Neural cell (in vitro differentiated cells): Measurements from ENCODE around the gene CLC. TPM values are rescaled to one million over a fixed set of nuclear protein-coding genes. Genes with fewer than 3 reads are reported as not detected.

ENCODE experiments used
- H2AFZ ChIP-seq: fragments of 200-600, 300-800 bp; sonication (generic), shearing (Covaris generic); 2 replicates; pipeline ENCODE4 v1.6.0; 2014; ENCODE audit warnings: low read depth, mild to moderate bottlenecking, antibody characterized with exemption, low read length, moderate library complexity
- H3F3A ChIP-seq: fragments of 200-600 bp; shearing (Covaris generic); 2 replicates; pipeline ENCODE4 v1.6.1; 2016; ENCODE audit warnings: mild to moderate bottlenecking, moderate library complexity, mixed read lengths, antibody characterized with exemption, low read length; ENCODE audit not compliant: insufficient read depth, poor library complexity, severe bottlenecking
- H3K27ac ChIP-seq: fragments of 200-600, 300-800 bp; sonication (generic), shearing (Covaris generic); 2 replicates; pipeline ENCODE4 v1.5.1; 2014; ENCODE audit warnings: mild to moderate bottlenecking, low read length, moderate library complexity
- H3K27me3 ChIP-seq: fragments of 300-800, 200-600 bp; sonication (generic), shearing (Covaris generic); 2 replicates; pipeline ENCODE4 v1.6.0; 2014; ENCODE audit warnings: mild to moderate bottlenecking, low read depth, low read length, moderate library complexity; ENCODE audit not compliant: insufficient read depth
- H3K36me3 ChIP-seq: fragments of 300-800, 200-600 bp; sonication (generic), shearing (Covaris generic); 2 replicates; pipeline ENCODE4 v1.5.1; 2014; ENCODE audit warnings: mild to moderate bottlenecking, antibody characterized with exemption, low read length, moderate library complexity; ENCODE audit not compliant: insufficient read depth
- H3K4me2 ChIP-seq: fragments of 300-800, 200-600 bp; sonication (generic), shearing (Covaris generic); 2 replicates; pipeline ENCODE4 v1.6.0; 2014; ENCODE audit warnings: mild to moderate bottlenecking, low read length
- H3K4me3 ChIP-seq: fragments of 300-800, 200-600 bp; sonication (generic), shearing (Covaris generic); 2 replicates; pipeline ENCODE4 v1.5.1; 2014; ENCODE audit warnings: mild to moderate bottlenecking, low read length, moderate library complexity
- H3K79me2 ChIP-seq: fragments of 200-600 bp; shearing (Covaris generic); replicated peaks from 2 replicates; pipeline ENCODE4 v1.6.0; 2014; ENCODE audit warnings: mild to moderate bottlenecking, low read length, moderate library complexity; ENCODE audit not compliant: insufficient read depth
- H3K9ac ChIP-seq: fragments of 300-800, 200-600 bp; sonication (generic), shearing (Covaris generic); 2 replicates; pipeline ENCODE4 v1.6.1; 2016; ENCODE audit warnings: mild to moderate bottlenecking, low read length, mixed read lengths
- H3K9me2 ChIP-seq: fragments of 200-600 bp; shearing (Covaris generic); 2 replicates; pipeline ENCODE4 v1.6.1; 2016; ENCODE audit warnings: mild to moderate bottlenecking, low read length, mixed read lengths; ENCODE audit not compliant: insufficient read depth
- H3K9me3 ChIP-seq: fragments of 200-600, 300-800 bp; sonication (generic), shearing (Covaris generic); 2 replicates; pipeline ENCODE4 v1.6.1; 2016; ENCODE audit warnings: mild to moderate bottlenecking, mixed run types, low read length, moderate library complexity, mixed read lengths
- H4K20me1 ChIP-seq: fragments of 200-600 bp; shearing (Covaris generic); 2 replicates; pipeline ENCODE4 v1.6.1; 2016; ENCODE audit warnings: mild to moderate bottlenecking, mixed run types; ENCODE audit not compliant: insufficient read depth
- EP300 ChIP-seq: fragments of 450-650 bp; conservative IDR thresholded peaks from 2 replicates; pipeline ENCODE4 v1.6.1; 2014; ENCODE audit warnings: antibody characterized with exemption, mild to moderate bottlenecking, moderate library complexity; ENCODE audit not compliant: poor library complexity, severe bottlenecking
- EZH2 ChIP-seq: fragments of 200-600, 300-800 bp; shearing (Covaris generic), sonication (generic); IDR thresholded peaks from 2 replicates; pipeline ENCODE4 v1.6.1; 2014; ENCODE audit warnings: antibody characterized with exemption, low read length, borderline replicate concordance, mild to moderate bottlenecking; ENCODE audit not compliant: insufficient read depth, poor library complexity, severe bottlenecking
- MXI1 ChIP-seq: fragments of 450-650 bp; conservative IDR thresholded peaks from 2 replicates; pipeline ENCODE4 v1.6.1; 2014; ENCODE audit warnings: antibody characterized with exemption, mild to moderate bottlenecking; ENCODE audit not compliant: poor library complexity, severe bottlenecking
- POLR2AphosphoS5 ChIP-seq: IDR thresholded peaks from 2 replicates; pipeline ENCODE4 v1.6.1; 2012
- RAD21 ChIP-seq: fragments of 450-650 bp; conservative IDR thresholded peaks from 2 replicates; pipeline ENCODE4 v1.6.1; 2014; ENCODE audit warnings: antibody characterized with exemption, mild to moderate bottlenecking, moderate library complexity
- SMC3 ChIP-seq: fragments of 450-650 bp; conservative IDR thresholded peaks from 2 replicates; pipeline ENCODE4 v1.6.1; 2014; ENCODE audit warnings: antibody characterized with exemption, mild to moderate bottlenecking, moderate library complexity; ENCODE audit not compliant: poor library complexity
- TAF1 ChIP-seq: IDR thresholded peaks from 2 replicates; pipeline ENCODE4 v1.6.1; 2012; ENCODE audit warnings: low read depth
- polyA plus RNA-seq: library from polyadenylated mRNA; depleted of rRNA; stranded (reverse); fragments of >200 nt; gene quantifications from 2 replicates; pipeline ENCODE4 v1.2.3, GENCODE V29; 2014
- TF ChIP-seq, protein P1 (sequence below): IDR thresholded peaks from 2 replicates; pipeline ENCODE4 v1.6.1; 2012; ENCODE audit warnings: borderline replicate concordance
- TF ChIP-seq, protein P2 (sequence below): fragments of 450-650 bp; IDR thresholded peaks from 2 replicates; pipeline ENCODE4 v1.5.1; 2014; ENCODE audit warnings: antibody characterized with exemption, mild to moderate bottlenecking, moderate library complexity; ENCODE audit not compliant: poor library complexity, severe bottlenecking

Gene CLC
- polyA plus RNA-seq, 1 donor from 2014 or later: 1.1 TPM

DNA sequence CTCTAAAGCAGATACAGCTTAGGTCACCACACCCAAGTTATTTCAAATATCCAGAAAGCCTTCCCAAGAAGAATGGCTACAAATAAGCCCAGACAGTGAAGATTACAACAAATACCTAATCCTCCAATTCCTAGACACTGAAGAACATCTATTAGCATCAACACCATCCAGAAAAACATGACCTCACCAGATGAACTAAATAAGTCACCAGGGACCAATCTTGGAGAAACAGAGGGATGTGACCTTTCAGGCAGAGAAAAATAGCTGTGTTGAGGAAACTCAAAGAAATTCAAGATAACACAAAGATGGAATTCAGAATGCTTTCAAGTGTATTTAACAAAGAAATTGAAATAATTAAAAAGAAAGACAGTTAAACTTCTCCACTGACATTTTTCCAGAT is 15.0 kb upstream of the CLC start:
- Histone ChIP-seq H3K79me2 (no peaks in the 10 kb centered on the region), H3K4me3 (no peak overlapping the region), H3K36me3 (no peaks in the 10 kb centered on the region), H3K27me3 (no peaks in the 10 kb centered on the region), H4K20me1 (no peaks in the 10 kb centered on the region), H3K9me2 (no peaks in the 10 kb centered on the region), H2AFZ (no peak overlapping the region), H3K27ac (no peak overlapping the region), H3K9ac (no peak overlapping the region), H3K9me3 (no peaks in the 10 kb centered on the region), H3F3A (no peaks in the 10 kb centered on the region), H3K4me2 (no peak overlapping the region)
- TF ChIP-seq POLR2AphosphoS5: no peak
- TF ChIP-seq, protein P1, sequence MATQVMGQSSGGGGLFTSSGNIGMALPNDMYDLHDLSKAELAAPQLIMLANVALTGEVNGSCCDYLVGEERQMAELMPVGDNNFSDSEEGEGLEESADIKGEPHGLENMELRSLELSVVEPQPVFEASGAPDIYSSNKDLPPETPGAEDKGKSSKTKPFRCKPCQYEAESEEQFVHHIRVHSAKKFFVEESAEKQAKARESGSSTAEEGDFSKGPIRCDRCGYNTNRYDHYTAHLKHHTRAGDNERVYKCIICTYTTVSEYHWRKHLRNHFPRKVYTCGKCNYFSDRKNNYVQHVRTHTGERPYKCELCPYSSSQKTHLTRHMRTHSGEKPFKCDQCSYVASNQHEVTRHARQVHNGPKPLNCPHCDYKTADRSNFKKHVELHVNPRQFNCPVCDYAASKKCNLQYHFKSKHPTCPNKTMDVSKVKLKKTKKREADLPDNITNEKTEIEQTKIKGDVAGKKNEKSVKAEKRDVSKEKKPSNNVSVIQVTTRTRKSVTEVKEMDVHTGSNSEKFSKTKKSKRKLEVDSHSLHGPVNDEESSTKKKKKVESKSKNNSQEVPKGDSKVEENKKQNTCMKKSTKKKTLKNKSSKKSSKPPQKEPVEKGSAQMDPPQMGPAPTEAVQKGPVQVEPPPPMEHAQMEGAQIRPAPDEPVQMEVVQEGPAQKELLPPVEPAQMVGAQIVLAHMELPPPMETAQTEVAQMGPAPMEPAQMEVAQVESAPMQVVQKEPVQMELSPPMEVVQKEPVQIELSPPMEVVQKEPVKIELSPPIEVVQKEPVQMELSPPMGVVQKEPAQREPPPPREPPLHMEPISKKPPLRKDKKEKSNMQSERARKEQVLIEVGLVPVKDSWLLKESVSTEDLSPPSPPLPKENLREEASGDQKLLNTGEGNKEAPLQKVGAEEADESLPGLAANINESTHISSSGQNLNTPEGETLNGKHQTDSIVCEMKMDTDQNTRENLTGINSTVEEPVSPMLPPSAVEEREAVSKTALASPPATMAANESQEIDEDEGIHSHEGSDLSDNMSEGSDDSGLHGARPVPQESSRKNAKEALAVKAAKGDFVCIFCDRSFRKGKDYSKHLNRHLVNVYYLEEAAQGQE: no peak
- TF ChIP-seq EZH2: no peak
- TF ChIP-seq EP300: no peak
- no peak for TF ChIP-seq RAD21
- TF ChIP-seq, protein P2, sequence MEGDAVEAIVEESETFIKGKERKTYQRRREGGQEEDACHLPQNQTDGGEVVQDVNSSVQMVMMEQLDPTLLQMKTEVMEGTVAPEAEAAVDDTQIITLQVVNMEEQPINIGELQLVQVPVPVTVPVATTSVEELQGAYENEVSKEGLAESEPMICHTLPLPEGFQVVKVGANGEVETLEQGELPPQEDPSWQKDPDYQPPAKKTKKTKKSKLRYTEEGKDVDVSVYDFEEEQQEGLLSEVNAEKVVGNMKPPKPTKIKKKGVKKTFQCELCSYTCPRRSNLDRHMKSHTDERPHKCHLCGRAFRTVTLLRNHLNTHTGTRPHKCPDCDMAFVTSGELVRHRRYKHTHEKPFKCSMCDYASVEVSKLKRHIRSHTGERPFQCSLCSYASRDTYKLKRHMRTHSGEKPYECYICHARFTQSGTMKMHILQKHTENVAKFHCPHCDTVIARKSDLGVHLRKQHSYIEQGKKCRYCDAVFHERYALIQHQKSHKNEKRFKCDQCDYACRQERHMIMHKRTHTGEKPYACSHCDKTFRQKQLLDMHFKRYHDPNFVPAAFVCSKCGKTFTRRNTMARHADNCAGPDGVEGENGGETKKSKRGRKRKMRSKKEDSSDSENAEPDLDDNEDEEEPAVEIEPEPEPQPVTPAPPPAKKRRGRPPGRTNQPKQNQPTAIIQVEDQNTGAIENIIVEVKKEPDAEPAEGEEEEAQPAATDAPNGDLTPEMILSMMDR: no peak
- no peak for TF ChIP-seq MXI1
- no peak for TF ChIP-seq SMC3
- no peak for TF ChIP-seq TAF1

DNA sequence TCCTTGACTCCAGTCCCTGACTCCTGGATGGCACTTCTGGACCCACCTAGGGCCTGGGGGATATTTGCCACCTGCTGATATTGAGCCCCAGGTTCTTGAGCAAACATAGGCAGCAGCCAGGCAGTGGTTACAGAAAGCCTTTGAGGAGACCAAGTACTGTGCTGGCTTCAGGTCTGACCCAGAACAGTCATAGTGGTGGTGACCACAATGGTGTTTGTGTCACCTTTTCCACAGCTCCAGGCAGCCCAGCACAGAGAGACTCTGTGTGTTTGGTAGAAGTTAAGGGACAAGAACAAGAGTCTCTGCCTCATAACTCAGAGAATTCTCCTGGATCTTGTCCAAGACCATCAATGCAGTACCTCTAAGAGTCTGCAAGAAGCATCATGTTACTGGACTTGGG is 14.6 kb upstream of the CLC start:
- H3K27me3 ChIP-seq: no peaks in the 10 kb centered on the region
- H3K27ac ChIP-seq: no peak overlapping the region
- H3K79me2 ChIP-seq: no peaks in the 10 kb centered on the region
- no peaks in the 10 kb centered on the region for H3K9me3 ChIP-seq
- no peak overlapping the region for H3K4me2 ChIP-seq
- H2AFZ ChIP-seq: no peak overlapping the region
- no peak overlapping the region for H3K4me3 ChIP-seq
- H3F3A ChIP-seq: no peaks in the 10 kb centered on the region
- TF ChIP-seq TAF1 (no peak), EP300 (no peak), SMC3 (no peak), MXI1 (no peak), POLR2AphosphoS5 (no peak), RAD21 (no peak), EZH2 (no peak)
- TF ChIP-seq, protein P1: no peak
- TF ChIP-seq, protein P2: no peak
- no peaks in the 10 kb centered on the region for H4K20me1 ChIP-seq
- no peaks in the 10 kb centered on the region for H3K36me3 ChIP-seq
- no peaks in the 10 kb centered on the region for H3K9me2 ChIP-seq
- H3K9ac ChIP-seq: no peak overlapping the region
